K562 (cell line): ENCODE data around the gene EFCAB13. TPM values are rescaled to one million over a fixed set of nuclear protein-coding genes. Genes with fewer than 3 reads are reported as not detected.

ENCODE experiments used
- C11orf30 ChIP-seq: fragments of 450-650 bp; IDR thresholded peaks from 2 replicates; pipeline ENCODE4 v1.6.1; 2016; ENCODE audit warnings: low read depth, mild to moderate bottlenecking
- GTF2E2 ChIP-seq: fragments of 200-800 bp; sonication (Bioruptor generic); IDR thresholded peaks from 2 replicates; pipeline ENCODE4 v1.6.1; 2016; ENCODE audit warnings: missing genetic modification characterization, missing compliant biosample characterization
- HCFC1 ChIP-seq: IDR thresholded peaks from 2 replicates; pipeline ENCODE4 v1.6.1; 2012; ENCODE audit warnings: low read depth, low read length, improper control_type of control experiment
- MBD2 ChIP-seq: sonication (generic); IDR thresholded peaks from 2 replicates; pipeline ENCODE4 v1.6.1; 2016; ENCODE audit warnings: low read depth, borderline replicate concordance
- MCM2 ChIP-seq: fragments of 450-650 bp; IDR thresholded peaks from 2 replicates; pipeline ENCODE4 v1.6.1; 2017; ENCODE audit warnings: low read depth, mild to moderate bottlenecking
- MLLT1 ChIP-seq, 2 experiments: fragments of 450-650 bp; IDR thresholded peaks; 2 replicates each; pipeline ENCODE4 v1.6.1; 2016
- MYBL2 ChIP-seq, 2 experiments: fragments of 450-650 bp in 1 of 2; sonication (generic) in 1 of 2; formaldehyde crosslinking in 1 of 2; IDR thresholded peaks; 2 replicates each; pipeline versions ENCODE4 v1.6.1 to v1.8.1; 2017 to 2022; ENCODE audit warnings: borderline replicate concordance in 1 of 2, inconsistent platforms in 1 of 2, low read depth in 1 of 2, mild to moderate bottlenecking in 1 of 2, missing genetic modification reagents in 1 of 2, moderate library complexity in 1 of 2
- NR3C1 ChIP-seq: sonication (generic); formaldehyde crosslinking; IDR thresholded peaks from 2 replicates; pipeline ENCODE4 v1.8.1; 2022; ENCODE audit warnings: missing genetic modification reagents
- RBM17 ChIP-seq: fragments of 200-400 bp; formaldehyde crosslinking; IDR thresholded peaks from 2 replicates; pipeline ENCODE4 v1.6.1; 2017; ENCODE audit warnings: low read depth, mild to moderate bottlenecking, low read length, borderline replicate concordance
- SRSF7 ChIP-seq: fragments of 200-400 bp; formaldehyde crosslinking; optimal IDR thresholded peaks from 2 replicates; pipeline ENCODE3; 2017; ENCODE audit warnings: mild to moderate bottlenecking, low read depth, low read length
- ZNF124 ChIP-seq: sonication (generic); formaldehyde crosslinking; IDR thresholded peaks from 2 replicates; pipeline ENCODE4 v1.8.1; 2022; ENCODE audit warnings: missing genetic modification reagents
- ZNF224 ChIP-seq: sonication (generic); formaldehyde crosslinking; IDR thresholded peaks from 2 replicates; pipeline ENCODE4 v1.8.0; 2022; ENCODE audit warnings: mild to moderate bottlenecking, missing genetic modification reagents
- ZNF384 ChIP-seq: IDR thresholded peaks from 2 replicates; pipeline ENCODE4 v1.6.1; 2012; ENCODE audit warnings: low read depth, low read length, improper control_type of control experiment
- ZSCAN32 ChIP-seq: fragments of 450-650 bp; formaldehyde crosslinking; IDR thresholded peaks from 2 replicates; pipeline ENCODE4 v1.4.0; 2020; ENCODE audit warnings: mild to moderate bottlenecking, moderate library complexity
- polyA plus RNA-seq, 8 experiments: library from polyadenylated mRNA; depleted of rRNA in 4 of 8; stranded (reverse) in 5 of 8; unstranded in 3 of 8; fragments of >200 nt; fragmentation: Nextera tagmentation in 2 of 8; fragmentation: Illumina TruSeq in 1 of 8; extraction: Ambion mirVana in 2 of 8; extraction: Trizol in 1 of 8; gene quantifications; 2 replicates each; pipeline versions ENCODE4 v1.2.1 to v1.2.3, GENCODE V29; 2011 to 2014; ENCODE audit warnings: inconsistent platforms in 1 of 8, missing spikeins in 1 of 8
- total RNA-seq, 7 experiments: library from RNA; depleted of rRNA in 6 of 7; stranded (reverse); fragments of >200 nt in 6 of 7; fragmentation: Illumina TruSeq in 2 of 7; extraction: Trizol in 2 of 7; gene quantifications; 2 replicates each; pipeline versions ENCODE4 v1.2.1 to v1.2.3, GENCODE V29; 2011 to 2021; ENCODE audit warnings: low replicate concordance in 1 of 7
- TF ChIP-seq, protein P1 (sequence below), 2 experiments: fragments of 450-650 bp; formaldehyde crosslinking in 1 of 2; IDR thresholded peaks; 2 replicates each; pipeline versions ENCODE4 v1.4.0 to v1.6.1; 2014 to 2020; ENCODE audit warnings: mild to moderate bottlenecking in 2 of 2, borderline replicate concordance in 1 of 2, low read depth in 1 of 2
- TF ChIP-seq, protein P2 (sequence below): sonication (generic); formaldehyde crosslinking; IDR thresholded peaks from 2 replicates; pipeline ENCODE4 v1.8.1; 2023; ENCODE audit warnings: mild to moderate bottlenecking, missing genetic modification reagents

EFCAB13 gene
- total and polyA plus RNA-seq, 9 of the 15 experiments (the other 6 are each of a cell fraction or from before 2014, with no cell fraction given): 0.32 to 1.3 (median 0.95) TPM

DNA sequence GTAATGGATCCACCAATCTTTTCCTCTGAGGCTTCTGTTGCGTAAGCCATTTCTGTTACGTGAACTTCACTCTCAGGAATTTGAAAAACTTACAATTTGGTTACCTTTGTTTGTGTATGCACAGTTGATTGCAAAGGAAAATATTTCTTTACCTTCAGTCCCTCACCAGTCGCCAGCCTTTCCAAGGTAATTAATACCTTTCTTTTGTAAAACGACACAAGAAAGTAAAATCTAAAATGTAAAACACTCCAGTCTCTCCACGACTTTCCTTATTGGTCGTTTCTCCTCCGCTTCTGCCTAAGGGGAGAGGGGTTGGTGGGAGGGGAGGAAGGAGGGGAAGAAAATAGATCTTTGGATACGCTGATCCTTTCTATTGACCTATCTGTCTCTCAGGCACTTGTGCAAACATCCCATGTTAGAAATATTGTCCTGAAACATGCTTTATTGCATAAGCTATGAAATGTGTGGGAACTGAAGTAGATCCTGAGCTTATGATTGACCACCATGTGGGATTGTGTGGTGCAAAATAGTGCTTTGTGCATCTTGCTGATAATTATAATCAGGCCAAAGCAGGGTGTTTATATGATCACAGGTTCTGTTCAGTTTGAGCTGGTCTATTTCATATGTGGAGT lies 32.4 kb upstream of the EFCAB13 start (continued):
- no peak for TF ChIP-seq MCM2
- no peak for TF ChIP-seq ZNF224 (CRISPR knock-in tag)
- TF ChIP-seq, protein P1, sequence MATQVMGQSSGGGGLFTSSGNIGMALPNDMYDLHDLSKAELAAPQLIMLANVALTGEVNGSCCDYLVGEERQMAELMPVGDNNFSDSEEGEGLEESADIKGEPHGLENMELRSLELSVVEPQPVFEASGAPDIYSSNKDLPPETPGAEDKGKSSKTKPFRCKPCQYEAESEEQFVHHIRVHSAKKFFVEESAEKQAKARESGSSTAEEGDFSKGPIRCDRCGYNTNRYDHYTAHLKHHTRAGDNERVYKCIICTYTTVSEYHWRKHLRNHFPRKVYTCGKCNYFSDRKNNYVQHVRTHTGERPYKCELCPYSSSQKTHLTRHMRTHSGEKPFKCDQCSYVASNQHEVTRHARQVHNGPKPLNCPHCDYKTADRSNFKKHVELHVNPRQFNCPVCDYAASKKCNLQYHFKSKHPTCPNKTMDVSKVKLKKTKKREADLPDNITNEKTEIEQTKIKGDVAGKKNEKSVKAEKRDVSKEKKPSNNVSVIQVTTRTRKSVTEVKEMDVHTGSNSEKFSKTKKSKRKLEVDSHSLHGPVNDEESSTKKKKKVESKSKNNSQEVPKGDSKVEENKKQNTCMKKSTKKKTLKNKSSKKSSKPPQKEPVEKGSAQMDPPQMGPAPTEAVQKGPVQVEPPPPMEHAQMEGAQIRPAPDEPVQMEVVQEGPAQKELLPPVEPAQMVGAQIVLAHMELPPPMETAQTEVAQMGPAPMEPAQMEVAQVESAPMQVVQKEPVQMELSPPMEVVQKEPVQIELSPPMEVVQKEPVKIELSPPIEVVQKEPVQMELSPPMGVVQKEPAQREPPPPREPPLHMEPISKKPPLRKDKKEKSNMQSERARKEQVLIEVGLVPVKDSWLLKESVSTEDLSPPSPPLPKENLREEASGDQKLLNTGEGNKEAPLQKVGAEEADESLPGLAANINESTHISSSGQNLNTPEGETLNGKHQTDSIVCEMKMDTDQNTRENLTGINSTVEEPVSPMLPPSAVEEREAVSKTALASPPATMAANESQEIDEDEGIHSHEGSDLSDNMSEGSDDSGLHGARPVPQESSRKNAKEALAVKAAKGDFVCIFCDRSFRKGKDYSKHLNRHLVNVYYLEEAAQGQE (IDR thresholded peaks at IDR 0.05; ENCODE audit: borderline replicate concordance): peak; percentile 72
- TF ChIP-seq, protein P1 (CRISPR knock-in tag; IDR thresholded peaks at IDR 0.05; ENCODE audit: low read depth): no peak
- no peak for TF ChIP-seq SRSF7
- peak; percentile 39; the same call in 1 of the 2 replicates for TF ChIP-seq MBD2
- TF ChIP-seq MLLT1 (IDR thresholded peaks at IDR 0.05): no peak
- TF ChIP-seq MYBL2 (IDR thresholded peaks at IDR 0.05; ENCODE audit: low read depth): no peak
- no peak for TF ChIP-seq MYBL2 (CRISPR knock-in tag; IDR thresholded peaks at IDR 0.05; ENCODE audit: borderline replicate concordance)
- TF ChIP-seq ZNF124 (CRISPR knock-in tag): no peak
- TF ChIP-seq, protein P2, sequence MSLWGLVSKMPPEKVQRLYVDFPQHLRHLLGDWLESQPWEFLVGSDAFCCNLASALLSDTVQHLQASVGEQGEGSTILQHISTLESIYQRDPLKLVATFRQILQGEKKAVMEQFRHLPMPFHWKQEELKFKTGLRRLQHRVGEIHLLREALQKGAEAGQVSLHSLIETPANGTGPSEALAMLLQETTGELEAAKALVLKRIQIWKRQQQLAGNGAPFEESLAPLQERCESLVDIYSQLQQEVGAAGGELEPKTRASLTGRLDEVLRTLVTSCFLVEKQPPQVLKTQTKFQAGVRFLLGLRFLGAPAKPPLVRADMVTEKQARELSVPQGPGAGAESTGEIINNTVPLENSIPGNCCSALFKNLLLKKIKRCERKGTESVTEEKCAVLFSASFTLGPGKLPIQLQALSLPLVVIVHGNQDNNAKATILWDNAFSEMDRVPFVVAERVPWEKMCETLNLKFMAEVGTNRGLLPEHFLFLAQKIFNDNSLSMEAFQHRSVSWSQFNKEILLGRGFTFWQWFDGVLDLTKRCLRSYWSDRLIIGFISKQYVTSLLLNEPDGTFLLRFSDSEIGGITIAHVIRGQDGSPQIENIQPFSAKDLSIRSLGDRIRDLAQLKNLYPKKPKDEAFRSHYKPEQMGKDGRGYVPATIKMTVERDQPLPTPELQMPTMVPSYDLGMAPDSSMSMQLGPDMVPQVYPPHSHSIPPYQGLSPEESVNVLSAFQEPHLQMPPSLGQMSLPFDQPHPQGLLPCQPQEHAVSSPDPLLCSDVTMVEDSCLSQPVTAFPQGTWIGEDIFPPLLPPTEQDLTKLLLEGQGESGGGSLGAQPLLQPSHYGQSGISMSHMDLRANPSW: no peak
- no peak for TF ChIP-seq GTF2E2
- TF ChIP-seq RBM17: no peak
- no peak for TF ChIP-seq HCFC1
- TF ChIP-seq ZNF384: no peak
- TF ChIP-seq NR3C1 (CRISPR knock-in tag): no peak
- TF ChIP-seq C11orf30: no peak
- no peak for TF ChIP-seq ZSCAN32 (CRISPR knock-in tag)
